K562 (cell line): ENCODE results near the gene DDAH2. TPM values are rescaled to one million over a fixed set of nuclear protein-coding genes. Genes with fewer than 3 reads are reported as not detected.

ENCODE experiments used
- CREB3L1 ChIP-seq: fragments of 450-650 bp; IDR thresholded peaks from 2 replicates; pipeline ENCODE4 v1.6.1; 2014; ENCODE audit warnings: low read depth, mild to moderate bottlenecking, moderate library complexity, borderline replicate concordance
- E2F4 ChIP-seq: sonication (generic); formaldehyde crosslinking; IDR thresholded peaks from 2 replicates; pipeline ENCODE4 v1.8.0; 2022; ENCODE audit warnings: mild to moderate bottlenecking, low read depth, missing genetic modification reagents
- ID3 ChIP-seq, 2 experiments: fragments of 250-450 bp in 1 of 2; fragments of 450-650 bp in 1 of 2; sonication (Bioruptor Pico) in 1 of 2; IDR thresholded peaks; 2 replicates each; pipeline versions ENCODE4 v1.6.1 to v1.8.0; 2016 to 2021; ENCODE audit warnings: mild to moderate bottlenecking in 2 of 2, moderate library complexity in 2 of 2, missing compliant biosample characterization in 1 of 2, missing genetic modification characterization in 1 of 2
- MAZ ChIP-seq, 2 experiments: fragments of 450-650 bp in 1 of 2; sonication (generic) in 1 of 2; formaldehyde crosslinking; IDR thresholded peaks in 1 of 2; conservative IDR thresholded peaks in 1 of 2; 2 replicates each; pipeline versions ENCODE4 v1.4.0 to v1.5.0; 2020; ENCODE audit warnings: mild to moderate bottlenecking in 1 of 2, missing genetic modification reagents in 1 of 2
- NBN ChIP-seq: fragments of 450-650 bp; IDR thresholded peaks from 2 replicates; pipeline ENCODE4 v1.6.1; 2016; ENCODE audit warnings: low read depth, mild to moderate bottlenecking
- NKRF ChIP-seq: fragments of 450-650 bp; IDR thresholded peaks from 2 replicates; pipeline ENCODE4 v1.6.1; 2016; ENCODE audit warnings: borderline replicate concordance
- PHB2 ChIP-seq: fragments of 450-650 bp; IDR thresholded peaks from 2 replicates; pipeline ENCODE4 v1.6.1; 2017; ENCODE audit warnings: low read depth
- PML ChIP-seq: IDR thresholded peaks from 2 replicates; pipeline ENCODE4 v1.6.1; 2012; ENCODE audit warnings: low read length, inconsistent platforms
- THAP12 ChIP-seq: fragments of 250-450 bp; sonication (Bioruptor Pico); IDR thresholded peaks from 2 replicates; pipeline ENCODE4 v1.9.0; 2021; ENCODE audit warnings: mild to moderate bottlenecking, inconsistent platforms
- ZBTB43 ChIP-seq: sonication (generic); formaldehyde crosslinking; IDR thresholded peaks from 2 replicates; pipeline ENCODE4 v1.8.0; 2023; ENCODE audit warnings: mild to moderate bottlenecking, missing genetic modification reagents
- ZHX1 ChIP-seq: fragments of 150-350 bp; conservative IDR thresholded peaks from 2 replicates; pipeline ENCODE4 v1.6.1; 2014; ENCODE audit warnings: low read length
- ZNF212 ChIP-seq: fragments of 450-650 bp; formaldehyde crosslinking; IDR thresholded peaks from 2 replicates; pipeline ENCODE4 v1.4.0; 2020; ENCODE audit warnings: mild to moderate bottlenecking
- ZNF551 ChIP-seq: fragments of 250-450 bp; sonication (Bioruptor Pico); IDR thresholded peaks from 2 replicates; pipeline ENCODE4 v1.5.0; 2021; ENCODE audit warnings: mild to moderate bottlenecking, moderate library complexity
- ZNF707 ChIP-seq: fragments of 250-450 bp; sonication (Bioruptor Pico); conservative IDR thresholded peaks from 2 replicates; pipeline ENCODE4 v1.8.0; 2022; ENCODE audit warnings: inconsistent platforms, mild to moderate bottlenecking, moderate library complexity
- polyA plus RNA-seq, 8 experiments: library from polyadenylated mRNA; depleted of rRNA in 4 of 8; stranded (reverse) in 5 of 8; unstranded in 3 of 8; fragments of >200 nt; fragmentation: Nextera tagmentation in 2 of 8; fragmentation: Illumina TruSeq in 1 of 8; extraction: Ambion mirVana in 2 of 8; extraction: Trizol in 1 of 8; gene quantifications; 2 replicates each; pipeline versions ENCODE4 v1.2.1 to v1.2.3, GENCODE V29; 2011 to 2014; ENCODE audit warnings: inconsistent platforms in 1 of 8, missing spikeins in 1 of 8
- total RNA-seq, 7 experiments: library from RNA; depleted of rRNA in 6 of 7; stranded (reverse); fragments of >200 nt in 6 of 7; fragmentation: Illumina TruSeq in 2 of 7; extraction: Trizol in 2 of 7; gene quantifications; 2 replicates each; pipeline versions ENCODE4 v1.2.1 to v1.2.3, GENCODE V29; 2011 to 2021; ENCODE audit warnings: low replicate concordance in 1 of 7

Gene DDAH2
- total and polyA plus RNA-seq, 9 of the 15 experiments (the other 6 are each of a cell fraction or from before 2014, with no cell fraction given): 1.8 to 45.4 (median 21.4) TPM

- TF ChIP-seq MAZ (CRISPR knock-in tag; conservative IDR thresholded peaks at IDR 0.05 in 1 of 2, IDR thresholded peaks at IDR 0.05 in 1 of 2) (peak; percentile 78 to 99), ZBTB43 (CRISPR knock-in tag) (peak; percentile 83), CREB3L1 (no peak), ID3 (CRISPR knock-in tag; IDR thresholded peaks at IDR 0.05) (0 out of 2 replicates have a peak, but pooled peaks have one; percentile 38), ID3 (tag; IDR thresholded peaks at IDR 0.05) (no peak), PML (peak; percentile 86), THAP12 (CRISPR knock-in tag) (peak; percentile 93), ZNF707 (CRISPR knock-in tag) (0 out of 2 replicates have a peak, but pooled peaks have one; percentile 35), PHB2 (peak; percentile 60; the same call in 1 of the 2 replicates), NKRF (no peak; the same call in 1 of the 2 replicates), NBN (no peak), ZNF212 (CRISPR knock-in tag) (peak; percentile 98), ZNF551 (CRISPR knock-in tag) (peak; percentile 96), E2F4 (CRISPR knock-in tag) (peak; percentile 39; the same call in 1 of the 2 replicates), ZHX1 (peak; percentile 70; the same call in 1 of the 2 replicates)
These were observed 1.0 kb upstream of the DDAH2 start (continued) for GRCh38 chr6:31729979-31730630.
